ENCODE results near the gene DNAJA4. TPM values are rescaled to one million over a fixed set of nuclear protein-coding genes. Genes with fewer than 3 reads are reported as not detected.

Gene DNAJA4
- total and polyA plus RNA-seq, 9 of the 15 experiments (the other 6 are each of a cell fraction or from before 2014, with no cell fraction given), result 0.11 to 1.0 (median 0.16) TPM; not detected in 4

DNA sequence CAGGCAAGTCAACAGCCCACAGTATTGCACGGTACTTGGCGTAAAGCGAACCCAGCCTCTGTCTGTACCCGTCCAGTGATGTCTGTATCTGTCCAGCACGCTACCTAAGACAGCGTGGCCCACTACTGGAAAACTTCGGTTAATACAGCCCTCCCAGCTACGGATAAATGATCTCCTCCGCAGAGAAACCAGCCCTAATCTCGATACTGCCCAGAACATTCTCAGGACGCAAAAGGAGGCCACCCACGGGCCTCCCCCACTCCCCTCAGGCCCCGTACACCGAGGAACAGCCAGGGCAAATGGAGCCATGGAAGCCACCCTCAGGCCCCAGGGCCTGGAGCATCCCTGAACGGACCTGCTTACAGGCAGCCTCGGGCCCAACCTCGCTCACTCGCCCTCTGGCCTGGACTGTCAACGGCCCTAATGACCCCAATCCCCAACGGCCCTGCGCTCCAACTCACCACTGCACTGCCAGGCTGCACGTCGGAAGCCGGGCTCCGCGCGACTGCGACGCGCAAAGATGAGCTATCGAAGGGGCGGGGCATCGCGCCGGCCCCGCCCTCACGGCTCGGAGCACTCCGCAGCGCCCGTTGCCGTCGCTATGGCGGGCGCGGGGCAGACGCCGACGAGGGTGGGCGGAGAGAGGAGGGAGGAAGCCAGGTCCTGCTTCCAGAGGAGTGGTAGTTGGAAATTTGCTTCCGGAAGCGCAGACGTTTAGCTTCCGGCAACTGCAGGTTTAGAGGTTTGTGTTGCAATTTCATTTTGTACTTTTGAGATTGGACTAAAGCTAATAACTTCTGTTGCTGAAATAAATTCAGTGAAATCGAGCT lies 35.0 kb downstream of the DNAJA4 start, which contains the start of gene SKIC8 (continued):
- TF ChIP-seq HMG20A (CRISPR knock-in tag; conservative IDR thresholded peaks at IDR 0.05), result no peak
- peak in 1 of 3 experiments; percentile 90; a peak in 2 of 6 replicates for TF ChIP-seq ZBTB11 (CRISPR knock-in tag; IDR thresholded peaks at IDR 0.05)
- no peak for TF ChIP-seq PHTF2 (CRISPR knock-in tag; IDR thresholded peaks at IDR 0.05)
- TF ChIP-seq ARID3A (IDR thresholded peaks at IDR 0.05; ENCODE audit: borderline replicate concordance, low read depth, low read length), result no peak
- TF ChIP-seq XRCC4 (IDR thresholded peaks at IDR 0.05; ENCODE audit: extremely low read depth, insufficient read depth, insufficient read length), result no peak
- TF ChIP-seq HLTF (IDR thresholded peaks at IDR 0.05), result no peak
- no peak for TF ChIP-seq RFX7 (CRISPR knock-in tag; IDR thresholded peaks at IDR 0.05)
- TF ChIP-seq KDM1A (IDR thresholded peaks at IDR 0.05), result no peak
- no peak; the same call in 1 of the 2 replicates for TF ChIP-seq CHD2 (IDR thresholded peaks at IDR 0.05; ENCODE audit: low read depth, low read length)
- TF ChIP-seq MNT (conservative IDR thresholded peaks at IDR 0.05), result peak; percentile 85 to 96
- TF ChIP-seq CBFA2T3 (IDR thresholded peaks at IDR 0.05), result no peak; the same call in 1 of the 2 replicates
- TF ChIP-seq CXXC5 (CRISPR knock-in tag; IDR thresholded peaks at IDR 0.05), result peak; percentile 95
- no peak for TF ChIP-seq BCL6 (CRISPR knock-in tag; IDR thresholded peaks at IDR 0.05)
- TF ChIP-seq MTA1 (IDR thresholded peaks at IDR 0.05; ENCODE audit: borderline replicate concordance), result peak; percentile 98
- no peak for TF ChIP-seq HNRNPL (IDR thresholded peaks at IDR 0.05; ENCODE audit: low read depth, low read length)
- TF ChIP-seq HMGN3 (IDR thresholded peaks at IDR 0.05; ENCODE audit: borderline replicate concordance, extremely low read depth, insufficient read length, low read depth, low read length), result peak; percentile 94
- no peak for TF ChIP-seq GATAD2A (IDR thresholded peaks at IDR 0.05)
- TF ChIP-seq TFAM (CRISPR knock-in tag; conservative IDR thresholded peaks at IDR 0.05), result no peak
- no peak for TF ChIP-seq SMARCC2 (IDR thresholded peaks at IDR 0.05; ENCODE audit: low read depth)
- TF ChIP-seq ZNF143 (CRISPR knock-in tag; IDR thresholded peaks at IDR 0.05), result no peak
- no peak for TF ChIP-seq ZNF644 (tag; IDR thresholded peaks at IDR 0.05; ENCODE audit: low read depth)
- no peak for TF ChIP-seq ZNF778 (CRISPR knock-in tag; IDR thresholded peaks at IDR 0.05)
- TF ChIP-seq KLF6 (CRISPR knock-in tag; IDR thresholded peaks at IDR 0.05; ENCODE audit: borderline replicate concordance), result no peak

Measured in K562 (cell line).